ENCODE results near the gene TNRC18.
"Not testable (repeated sequence)": the region's sequence is repeated elsewhere in the genome, so short reads cannot be mapped to it uniquely, and the experiment has no call there.

DNA sequence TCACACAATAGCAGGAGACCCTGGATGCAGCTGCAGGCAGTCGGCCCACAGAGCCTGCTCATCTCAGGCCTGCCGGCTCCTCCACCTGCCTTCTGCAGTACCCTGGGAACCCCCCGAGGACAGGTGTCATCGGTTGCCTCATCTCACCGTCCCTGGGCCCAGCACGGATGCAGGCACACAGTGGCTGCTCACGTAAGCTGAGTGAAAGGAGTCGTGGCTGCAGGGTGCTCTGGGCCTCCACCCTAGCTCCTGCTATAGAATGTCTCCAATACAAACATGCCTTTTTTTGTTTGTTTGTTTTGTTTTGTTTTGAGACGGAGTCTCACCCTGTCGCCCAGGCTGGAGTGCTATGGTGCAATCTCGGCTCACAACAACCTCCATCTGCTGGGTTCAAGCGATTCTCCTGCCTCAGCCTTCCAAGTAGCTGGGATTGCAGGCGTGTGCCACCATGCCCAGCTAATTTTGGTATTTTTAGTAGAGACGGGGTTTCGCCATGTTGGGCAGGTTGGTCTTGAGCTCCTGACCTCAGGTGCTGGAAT, 163.0 kb downstream of the TNRC18 start:
- not testable (repeated sequence) for TF ChIP-seq EZH2 (IDR thresholded peaks at IDR 0.05; ENCODE audit: insufficient read depth, poor library complexity, severe bottlenecking); EZH2phosphoT487 (IDR thresholded peaks at IDR 0.05; ENCODE audit: insufficient read depth, low read depth)

All from GM23248 (cell line).